ENCODE results near the gene PRSS57. TPM values are rescaled to one million over a fixed set of nuclear protein-coding genes. Genes with fewer than 3 reads are reported as not detected.
A peak's percentile ranks its signal among the peaks of the same experiment; 100 is the strongest.

Gene PRSS57
- total RNA-seq, 1 donor from 2014 or later, result not detected

DNA sequence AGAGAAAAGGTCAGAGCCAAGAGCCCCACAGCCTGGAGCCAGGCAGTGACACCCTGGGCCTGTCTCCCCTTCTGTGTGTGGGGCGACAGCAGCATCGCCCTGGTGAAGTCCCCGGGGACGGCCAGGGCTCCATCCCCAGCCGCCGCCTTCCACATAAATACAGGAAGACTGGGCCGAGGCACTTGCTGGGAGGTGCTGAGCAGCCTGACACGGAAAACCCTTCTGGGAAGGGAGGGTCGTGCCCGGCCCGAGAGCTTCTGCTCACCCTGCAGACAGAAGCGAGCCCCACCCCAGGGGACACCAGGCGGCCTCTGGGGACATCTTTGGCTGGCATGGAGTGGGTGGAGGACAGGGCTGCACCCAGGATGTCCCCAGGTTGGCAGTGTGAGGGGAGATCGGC is 50.5 kb downstream of the PRSS57 start:
- Histone ChIP-seq H3K36me3 (ENCODE audit: control insufficient read depth in 3 of 3, insufficient read depth in 3 of 3, low read length in 3 of 3) (peaks cover 16 to 21% (median 17%) of the 10 kb centered on the region in 3 donors), H3K4me3 (ENCODE audit: low read length in 3 of 3) (no peak overlapping the region)

DNA sequence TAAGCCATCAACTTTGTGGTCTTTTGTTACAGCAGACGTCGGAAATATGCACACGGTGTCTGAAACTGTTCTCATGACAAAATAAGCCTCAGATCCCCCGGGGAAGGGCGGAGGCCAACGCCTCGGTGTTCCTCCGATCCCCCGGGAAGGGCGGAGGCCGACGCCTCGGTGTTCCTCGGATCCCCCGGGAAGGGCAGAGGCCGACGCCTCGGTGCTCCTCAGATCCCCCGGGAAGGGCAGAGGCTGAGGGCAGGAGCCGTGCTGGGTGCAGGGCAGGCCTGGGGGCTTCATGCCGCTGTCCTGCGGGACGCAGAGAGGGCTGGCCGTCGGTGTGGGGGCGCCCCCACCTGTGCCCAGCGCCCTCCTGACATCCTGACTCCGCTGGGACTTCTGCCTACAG is 50.9 kb downstream of the PRSS57 start:
- H3K9me3 ChIP-seq (ENCODE audit: control insufficient read depth in 3 of 3, low read length in 3 of 3), result no peaks in the 10 kb centered on the region
- H3K36me3 ChIP-seq (ENCODE audit: control insufficient read depth in 3 of 3, insufficient read depth in 3 of 3, low read length in 3 of 3), result peaks cover 14 to 19% (median 14%) of the 10 kb centered on the region in 3 donors
- no peak overlapping the region for H3K9ac ChIP-seq (ENCODE audit: low read depth in 1 of 3, low read length in 3 of 3)
- H3K4me1 ChIP-seq (ENCODE audit: control insufficient read depth in 3 of 3, insufficient read depth in 3 of 3, low read length in 3 of 3), result peaks cover 0 to 1% (median under 1%) of the 10 kb centered on the region in 3 donors
- H3K27ac ChIP-seq (ENCODE audit: low read depth, low read length), result no peak overlapping the region
- H3K27me3 ChIP-seq (ENCODE audit: control insufficient read depth in 3 of 3, insufficient read depth in 3 of 3, low read length in 3 of 3), result no peaks in the 10 kb centered on the region
- no peak overlapping the region for H3K4me3 ChIP-seq (ENCODE audit: low read length in 3 of 3)

More for the DNA sequence above, 50.5 kb downstream of the PRSS57 start:
- Histone ChIP-seq H3K9me3 (ENCODE audit: control insufficient read depth in 3 of 3, low read length in 3 of 3) (no peaks in the 10 kb centered on the region), H3K9ac (ENCODE audit: low read depth in 1 of 3, low read length in 3 of 3) (no peak overlapping the region), H3K27me3 (ENCODE audit: control insufficient read depth in 3 of 3, insufficient read depth in 3 of 3, low read length in 3 of 3) (no peaks in the 10 kb centered on the region), H3K4me1 (ENCODE audit: control insufficient read depth in 3 of 3, insufficient read depth in 3 of 3, low read length in 3 of 3) (no peaks in the 10 kb centered on the region), H3K27ac (ENCODE audit: low read depth, low read length) (no peak overlapping the region)

DNA sequence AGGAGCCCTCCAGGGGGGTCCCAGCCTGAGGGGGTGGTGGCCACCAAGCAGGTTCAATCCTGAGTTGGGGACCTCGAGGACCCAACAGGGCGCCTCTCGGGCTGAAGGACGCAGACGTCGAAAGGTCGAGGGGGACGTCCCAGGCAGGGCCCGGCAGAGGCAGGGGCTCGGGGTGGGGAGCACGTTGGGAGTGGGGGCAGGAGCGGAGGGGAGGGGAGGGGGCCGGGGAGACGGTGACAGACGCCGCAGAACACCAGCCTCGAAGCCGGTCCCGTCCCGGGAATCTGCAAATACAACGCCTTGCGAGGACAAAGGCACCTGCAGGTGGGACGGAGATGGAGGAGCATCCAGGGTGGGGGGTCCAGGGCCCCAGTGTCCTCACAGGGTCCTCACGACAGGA is 51.5 kb downstream of the PRSS57 start:
- Histone ChIP-seq H3K4me1 (ENCODE audit: control insufficient read depth in 3 of 3, insufficient read depth in 3 of 3, low read length in 3 of 3) (peaks cover 6 to 7% (median 7%) of the 10 kb centered on the region in 3 donors), H3K36me3 (ENCODE audit: control insufficient read depth in 3 of 3, insufficient read depth in 3 of 3, low read length in 3 of 3) (peaks cover 11 to 16% (median 11%) of the 10 kb centered on the region in 3 donors), H3K27ac (ENCODE audit: low read depth, low read length) (no peak overlapping the region), H3K9me3 (ENCODE audit: control insufficient read depth in 3 of 3, low read length in 3 of 3) (no peaks in the 10 kb centered on the region), H3K27me3 (ENCODE audit: control insufficient read depth in 3 of 3, insufficient read depth in 3 of 3, low read length in 3 of 3) (no peaks in the 10 kb centered on the region), H3K4me3 (ENCODE audit: low read length in 3 of 3) (no peak overlapping the region), H3K9ac (ENCODE audit: low read depth in 1 of 3, low read length in 3 of 3) (no peak overlapping the region)

DNA sequence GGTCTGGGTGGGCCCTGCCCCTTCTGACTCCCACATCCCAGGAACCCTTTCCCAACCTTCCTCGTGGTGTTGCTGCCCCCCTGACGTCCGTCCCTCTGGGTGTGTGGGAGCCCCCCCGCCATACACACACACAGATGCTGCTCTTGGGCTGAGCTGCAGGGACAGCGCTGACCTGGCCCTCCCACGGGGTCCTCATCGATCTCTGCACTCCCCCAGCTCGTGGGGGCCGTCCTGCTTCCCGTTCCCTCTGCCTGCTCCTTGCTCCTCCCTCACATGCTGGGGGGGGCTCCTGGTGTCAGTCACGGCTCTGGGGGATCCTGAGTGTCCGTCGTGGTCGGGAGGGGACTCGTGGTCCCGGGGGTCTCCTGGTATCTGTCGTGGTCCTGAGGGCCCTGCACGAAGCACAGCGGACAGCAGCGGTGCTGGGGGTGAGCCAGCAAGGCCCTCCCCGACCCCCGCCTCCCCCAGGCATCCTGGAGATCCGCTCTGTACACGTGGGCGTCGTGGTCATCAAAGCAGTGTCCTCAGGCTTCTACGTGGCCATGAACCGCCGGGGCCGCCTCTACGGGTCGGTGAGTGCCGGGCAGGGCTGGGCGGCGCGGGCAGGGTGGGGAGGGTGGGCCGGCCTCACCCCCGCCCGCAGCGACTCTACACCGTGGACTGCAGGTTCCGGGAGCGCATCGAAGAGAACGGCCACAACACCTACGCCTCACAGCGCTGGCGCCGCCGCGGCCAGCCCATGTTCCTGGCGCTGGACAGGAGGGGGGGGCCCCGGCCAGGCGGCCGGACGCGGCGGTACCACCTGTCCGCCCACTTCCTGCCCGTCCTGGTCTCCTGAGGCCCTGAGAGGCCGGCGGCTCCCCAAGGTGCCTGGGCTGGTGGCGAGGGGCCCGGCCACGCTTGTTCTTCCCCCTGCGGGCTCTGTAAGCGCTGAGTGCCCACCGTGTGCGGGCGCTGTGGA is 52.2 kb downstream of the PRSS57 start:
- peaks cover 11 to 12% (median 11%) of the 10 kb centered on the region in 3 donors for H3K36me3 ChIP-seq (ENCODE audit: control insufficient read depth in 3 of 3, insufficient read depth in 3 of 3, low read length in 3 of 3)
- H3K9me3 ChIP-seq (ENCODE audit: control insufficient read depth in 3 of 3, low read length in 3 of 3), result no peaks in the 10 kb centered on the region
- no peak overlapping the region for H3K27ac ChIP-seq (ENCODE audit: low read depth, low read length)
- H3K9ac ChIP-seq (ENCODE audit: low read depth in 1 of 3, low read length in 3 of 3), result no peak overlapping the region
- no peaks in the 10 kb centered on the region for H3K27me3 ChIP-seq (ENCODE audit: control insufficient read depth in 3 of 3, insufficient read depth in 3 of 3, low read length in 3 of 3)
- no peak overlapping the region for H3K4me3 ChIP-seq (ENCODE audit: low read length in 3 of 3)
- H3K4me1 ChIP-seq (ENCODE audit: control insufficient read depth in 3 of 3, insufficient read depth in 3 of 3, low read length in 3 of 3), result peaks cover 7 to 11% (median 8%) of the 10 kb centered on the region in 3 donors

DNA sequence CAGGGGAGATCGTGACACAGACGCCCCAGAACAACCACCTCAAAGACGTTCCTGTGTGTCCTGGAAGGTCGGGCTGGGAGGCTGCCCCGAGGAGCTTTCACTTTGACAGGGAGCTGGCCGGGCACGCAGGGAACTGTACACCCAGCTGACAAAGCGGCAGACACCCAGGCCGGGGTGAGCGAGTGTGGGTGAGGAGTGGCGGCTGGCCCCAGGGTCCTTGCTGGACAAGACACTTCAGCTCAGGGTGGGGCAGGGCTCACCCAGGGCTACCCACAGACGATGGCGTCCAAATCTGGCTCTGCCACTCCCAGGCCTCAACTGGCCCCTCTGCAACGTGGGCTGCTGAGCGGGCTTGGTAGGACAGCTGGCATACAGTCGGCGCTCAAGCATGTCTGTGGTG is 53.5 kb downstream of the PRSS57 start:
- peaks cover 7 to 11% (median 8%) of the 10 kb centered on the region in 3 donors for H3K4me1 ChIP-seq (ENCODE audit: control insufficient read depth in 3 of 3, insufficient read depth in 3 of 3, low read length in 3 of 3)
- H3K4me3 ChIP-seq (ENCODE audit: low read length in 3 of 3), result no peak overlapping the region
- H3K27ac ChIP-seq (ENCODE audit: low read depth, low read length), result no peak overlapping the region
- H3K27me3 ChIP-seq (ENCODE audit: control insufficient read depth in 3 of 3, insufficient read depth in 3 of 3, low read length in 3 of 3), result no peaks in the 10 kb centered on the region
- H3K9ac ChIP-seq (ENCODE audit: low read depth in 1 of 3, low read length in 3 of 3), result no peak overlapping the region
- H3K9me3 ChIP-seq (ENCODE audit: control insufficient read depth in 3 of 3, low read length in 3 of 3), result no peaks in the 10 kb centered on the region
- H3K36me3 ChIP-seq (ENCODE audit: control insufficient read depth in 3 of 3, insufficient read depth in 3 of 3, low read length in 3 of 3), result peaks cover 3 to 5% (median 4%) of the 10 kb centered on the region in 3 donors

DNA sequence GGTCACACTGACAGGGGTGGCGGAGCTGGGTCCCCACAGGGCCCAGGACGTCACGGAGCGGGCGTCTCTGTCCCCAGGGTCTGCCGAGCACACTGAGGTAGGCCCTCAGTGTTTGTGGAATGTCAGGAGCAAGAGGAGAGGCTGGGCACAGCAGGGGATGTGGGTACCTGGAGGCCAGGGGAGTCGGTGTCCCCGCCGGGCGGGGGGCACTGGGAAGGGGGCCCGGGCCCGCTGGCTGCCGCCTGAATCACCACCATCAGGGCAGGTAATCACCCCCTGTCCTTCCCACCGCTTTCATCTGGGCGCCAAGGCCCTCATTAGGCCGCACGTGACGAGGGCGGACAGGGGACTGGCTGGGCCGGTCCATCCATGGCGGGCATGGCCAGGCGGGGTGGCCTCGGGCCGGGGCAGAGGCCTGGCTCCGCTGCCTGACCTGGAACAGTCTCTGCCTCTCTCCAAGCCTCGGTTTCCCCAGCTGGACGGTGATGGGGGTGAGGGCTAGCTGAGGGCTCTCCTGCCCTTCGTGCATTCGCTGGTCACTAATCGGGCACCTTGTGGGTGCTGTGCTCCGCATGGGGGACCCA is 54.6 kb downstream of the PRSS57 start:
- Histone ChIP-seq H3K9me3 (ENCODE audit: control insufficient read depth in 3 of 3, low read length in 3 of 3) (no peaks in the 10 kb centered on the region), H3K27ac (ENCODE audit: low read depth, low read length) (no peak overlapping the region), H3K4me3 (ENCODE audit: low read length in 3 of 3) (no peak overlapping the region), H3K36me3 (ENCODE audit: control insufficient read depth in 3 of 3, insufficient read depth in 3 of 3, low read length in 3 of 3) (peaks cover 0 to 2% (median 2%) of the 10 kb centered on the region in 3 donors), H3K27me3 (ENCODE audit: control insufficient read depth in 3 of 3, insufficient read depth in 3 of 3, low read length in 3 of 3) (no peaks in the 10 kb centered on the region), H3K4me1 (ENCODE audit: control insufficient read depth in 3 of 3, insufficient read depth in 3 of 3, low read length in 3 of 3) (peaks cover 7 to 11% (median 8%) of the 10 kb centered on the region in 3 donors), H3K9ac (ENCODE audit: low read depth in 1 of 3, low read length in 3 of 3) (no peak overlapping the region)

DNA sequence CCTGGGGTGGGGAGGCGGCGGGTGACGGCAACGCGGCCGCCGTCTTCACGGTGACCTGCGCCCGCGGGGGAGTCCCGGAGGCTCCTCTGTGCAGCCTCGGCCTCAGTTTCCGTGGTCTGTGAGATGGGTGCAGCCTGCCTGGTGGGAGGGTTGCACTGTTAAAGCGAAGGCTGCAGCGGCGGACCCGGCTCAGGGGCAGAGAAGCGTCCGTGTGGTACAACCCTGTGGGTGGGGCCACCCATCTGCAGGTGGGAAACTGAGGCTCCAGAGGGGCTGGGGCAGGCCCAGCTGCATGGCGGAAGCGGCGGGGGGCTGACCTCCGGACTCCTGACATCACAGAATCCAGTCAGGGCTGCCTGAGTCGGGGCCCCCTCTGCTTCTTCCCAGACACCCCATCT is 55.1 kb downstream of the PRSS57 start:
- H3K27me3 ChIP-seq (ENCODE audit: control insufficient read depth in 3 of 3, insufficient read depth in 3 of 3, low read length in 3 of 3), result no peaks in the 10 kb centered on the region
- no peak overlapping the region for H3K27ac ChIP-seq (ENCODE audit: low read depth, low read length)
- H3K4me3 ChIP-seq (ENCODE audit: low read length in 3 of 3), result peak overlapping the region in 2 of 3 donors; percentile 61 to 65
- H3K9me3 ChIP-seq (ENCODE audit: control insufficient read depth in 3 of 3, low read length in 3 of 3), result no peaks in the 10 kb centered on the region
- peaks cover 0 to 2% (median 2%) of the 10 kb centered on the region in 3 donors for H3K36me3 ChIP-seq (ENCODE audit: control insufficient read depth in 3 of 3, insufficient read depth in 3 of 3, low read length in 3 of 3)
- H3K9ac ChIP-seq (ENCODE audit: low read depth in 1 of 3, low read length in 3 of 3), result no peak overlapping the region
- peaks cover 7 to 11% (median 8%) of the 10 kb centered on the region in 3 donors for H3K4me1 ChIP-seq (ENCODE audit: control insufficient read depth in 3 of 3, insufficient read depth in 3 of 3, low read length in 3 of 3)

DNA sequence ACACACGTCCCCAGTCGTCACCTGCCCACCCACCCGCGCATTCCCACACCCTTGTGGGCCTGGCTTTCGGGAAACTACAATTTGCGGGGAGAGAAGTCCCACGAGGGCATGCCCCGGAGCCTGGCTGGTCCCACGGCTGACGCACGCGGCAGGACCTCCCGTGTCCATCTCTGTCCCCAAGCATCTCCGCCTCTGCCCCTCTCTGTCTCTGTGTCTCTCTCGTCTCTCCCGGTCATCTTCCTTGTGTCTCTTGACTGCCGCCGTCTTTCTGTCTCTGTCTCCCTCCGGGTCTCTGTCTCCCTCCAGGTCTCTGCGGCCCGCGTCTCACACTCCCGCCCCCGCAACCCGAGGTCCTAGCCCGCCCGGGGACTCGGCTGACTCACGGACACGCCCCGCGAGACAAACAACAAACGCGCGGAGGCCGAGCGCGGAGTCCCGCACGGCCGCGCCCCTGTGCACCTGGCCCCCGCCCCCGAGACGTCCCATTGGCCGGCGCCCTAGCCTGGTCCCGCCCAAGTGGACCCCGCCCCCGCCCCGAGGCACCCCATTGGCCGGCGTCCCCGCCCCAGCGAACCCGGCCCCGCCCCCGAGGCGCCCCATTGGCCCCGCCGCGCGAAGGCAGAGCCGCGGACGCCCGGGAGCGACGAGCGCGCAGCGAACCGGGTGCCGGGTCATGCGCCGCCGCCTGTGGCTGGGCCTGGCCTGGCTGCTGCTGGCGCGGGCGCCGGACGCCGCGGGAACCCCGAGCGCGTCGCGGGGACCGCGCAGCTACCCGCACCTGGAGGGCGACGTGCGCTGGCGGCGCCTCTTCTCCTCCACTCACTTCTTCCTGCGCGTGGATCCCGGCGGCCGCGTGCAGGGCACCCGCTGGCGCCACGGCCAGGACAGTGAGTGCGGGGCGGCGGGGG is 55.7 kb downstream of the PRSS57 start, which contains the start of gene FGF22:
Gene FGF22 (plus strand): TSS at position 627 of the 908 bp plus-strand sequence. CDS start 47 bp downstream, at position 674.
- no peak within 1 kb of the TSS for H3K27ac ChIP-seq (ENCODE audit: low read depth, low read length)
- H3K4me3 ChIP-seq (ENCODE audit: low read length in 3 of 3), result peak within 1 kb of the TSS; percentile 68 to 72 (median 71)
- H3K27me3 ChIP-seq (ENCODE audit: control insufficient read depth in 3 of 3, insufficient read depth in 3 of 3, low read length in 3 of 3), result no peaks in the 10 kb centered on the region
- H3K9me3 ChIP-seq (ENCODE audit: control insufficient read depth in 3 of 3, low read length in 3 of 3), result no peaks in the 10 kb centered on the region
- H3K4me1 ChIP-seq (ENCODE audit: control insufficient read depth in 3 of 3, insufficient read depth in 3 of 3, low read length in 3 of 3), result peaks cover 7 to 11% (median 8%) of the 10 kb centered on the region in 3 donors
- no peaks in the 10 kb centered on the region for H3K36me3 ChIP-seq (ENCODE audit: control insufficient read depth in 3 of 3, insufficient read depth in 3 of 3, low read length in 3 of 3)
- H3K9ac ChIP-seq (ENCODE audit: low read depth in 1 of 3, low read length in 3 of 3), result peak within 1 kb of the TSS in 2 of 3 donors; percentile 32 to 60

DNA sequence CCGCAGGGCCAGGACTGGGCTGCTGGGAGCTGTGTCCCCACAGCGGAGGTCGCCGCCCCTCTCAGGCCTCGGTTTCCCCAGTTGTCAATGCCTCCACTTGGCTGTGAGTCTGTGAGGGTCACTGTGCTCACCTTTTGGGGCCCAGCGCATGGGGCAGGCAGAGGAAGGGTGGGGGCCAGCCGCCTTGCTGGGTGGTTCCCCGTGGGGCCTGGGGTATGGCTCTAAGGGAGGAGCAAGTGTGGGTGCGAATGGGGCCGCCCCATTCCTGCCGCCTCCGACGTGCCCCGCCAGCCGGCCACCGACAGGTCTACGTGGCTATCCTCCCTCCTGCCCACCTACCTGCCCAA is 56.4 kb downstream of the PRSS57 start:
- peak overlapping the region in 1 of 3 donors; percentile 60 for H3K9ac ChIP-seq (ENCODE audit: low read depth in 1 of 3, low read length in 3 of 3)

More for the DNA sequence above, 56.4 kb downstream of the PRSS57 start:
- no peaks in the 10 kb centered on the region for H3K9me3 ChIP-seq (ENCODE audit: control insufficient read depth in 3 of 3, low read length in 3 of 3)
- H3K27me3 ChIP-seq (ENCODE audit: control insufficient read depth in 3 of 3, insufficient read depth in 3 of 3, low read length in 3 of 3), result no peaks in the 10 kb centered on the region
- H3K4me1 ChIP-seq (ENCODE audit: control insufficient read depth in 3 of 3, insufficient read depth in 3 of 3, low read length in 3 of 3), result peaks cover 12 to 16% (median 14%) of the 10 kb centered on the region in 3 donors
- peak overlapping the region in 2 of 3 donors; percentile 71 to 72 for H3K4me3 ChIP-seq (ENCODE audit: low read length in 3 of 3)
- no peaks in the 10 kb centered on the region for H3K36me3 ChIP-seq (ENCODE audit: control insufficient read depth in 3 of 3, insufficient read depth in 3 of 3, low read length in 3 of 3)
- H3K27ac ChIP-seq (ENCODE audit: low read depth, low read length), result no peak overlapping the region

All from skeletal muscle tissue (tissue), 4 donors.